ENCODE data around the gene HHATL.

DNA sequence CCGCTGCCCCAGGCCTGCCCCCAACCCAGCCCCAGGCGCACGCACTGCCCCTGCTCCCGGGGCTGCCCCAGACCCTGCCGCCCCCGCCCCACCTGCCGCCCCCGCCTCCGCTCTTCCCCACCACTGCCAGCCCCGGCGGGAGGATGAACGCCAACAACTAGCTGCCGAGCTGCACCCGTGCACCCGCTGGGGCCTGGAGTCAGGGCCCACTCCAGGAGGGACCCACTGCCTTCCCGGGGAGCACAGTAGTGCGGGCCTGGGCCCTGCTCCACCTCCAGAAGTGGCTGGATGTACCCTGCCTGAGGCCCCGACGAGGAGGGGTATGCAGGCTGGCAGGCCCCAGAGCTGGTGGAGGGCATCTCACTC, 38.2 kb downstream of the HHATL start:
- TF ChIP-seq, protein P1, sequence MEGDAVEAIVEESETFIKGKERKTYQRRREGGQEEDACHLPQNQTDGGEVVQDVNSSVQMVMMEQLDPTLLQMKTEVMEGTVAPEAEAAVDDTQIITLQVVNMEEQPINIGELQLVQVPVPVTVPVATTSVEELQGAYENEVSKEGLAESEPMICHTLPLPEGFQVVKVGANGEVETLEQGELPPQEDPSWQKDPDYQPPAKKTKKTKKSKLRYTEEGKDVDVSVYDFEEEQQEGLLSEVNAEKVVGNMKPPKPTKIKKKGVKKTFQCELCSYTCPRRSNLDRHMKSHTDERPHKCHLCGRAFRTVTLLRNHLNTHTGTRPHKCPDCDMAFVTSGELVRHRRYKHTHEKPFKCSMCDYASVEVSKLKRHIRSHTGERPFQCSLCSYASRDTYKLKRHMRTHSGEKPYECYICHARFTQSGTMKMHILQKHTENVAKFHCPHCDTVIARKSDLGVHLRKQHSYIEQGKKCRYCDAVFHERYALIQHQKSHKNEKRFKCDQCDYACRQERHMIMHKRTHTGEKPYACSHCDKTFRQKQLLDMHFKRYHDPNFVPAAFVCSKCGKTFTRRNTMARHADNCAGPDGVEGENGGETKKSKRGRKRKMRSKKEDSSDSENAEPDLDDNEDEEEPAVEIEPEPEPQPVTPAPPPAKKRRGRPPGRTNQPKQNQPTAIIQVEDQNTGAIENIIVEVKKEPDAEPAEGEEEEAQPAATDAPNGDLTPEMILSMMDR (IDR thresholded peaks at IDR 0.05) = no peak
- TF ChIP-seq POLR2A (IDR thresholded peaks at IDR 0.05) = no peak

Data from ovary (tissue), 3 donors.